GM21381 (cell line): ENCODE data around the gene FGF3.

Experiments
- ATAC-seq: cut with Tn5 transposase; IDR thresholded peaks from one replicate; pipeline ENCODE4 v1.9.1; 2021; ENCODE audit warnings: mild to moderate bottlenecking, moderate library complexity; ENCODE audit not compliant: unreplicated experiment

FGF3 gene

GRCh38 chr11:69818603-69819441 lies at the start of gene FGF3:
TSS of gene FGF3 (minus strand) at chr11:69819416. CDS start at chr11:69818933, 483 bp downstream.
- no peak for ATAC-seq

GRCh38 chr11:69868871-69869270 lies 49.7 kb upstream of the FGF3 start:
- ATAC-seq = no peak

- no peak for ATAC-seq
Observed at GRCh38 chr11:69868006-69868810, 49.0 kb upstream of the FGF3 start.

GRCh38 chr11:69867076-69868005 lies 48.1 kb upstream of the FGF3 start:
- no peak for ATAC-seq

- no peak for ATAC-seq
Observed at GRCh38 chr11:69866648-69867047, 47.4 kb upstream of the FGF3 start.

- ATAC-seq = no peak
Observed at GRCh38 chr11:69865707-69866106, 46.5 kb upstream of the FGF3 start.

GRCh38 chr11:69864686-69865661 lies 45.8 kb upstream of the FGF3 start:
- no peak for ATAC-seq

- ATAC-seq = no peak
Observed at GRCh38 chr11:69863544-69864200, 44.5 kb upstream of the FGF3 start.

GRCh38 chr11:69862797-69863543 lies 43.8 kb upstream of the FGF3 start:
- no peak for ATAC-seq

- no peak for ATAC-seq
Observed at GRCh38 chr11:69862331-69862771, 43.1 kb upstream of the FGF3 start.

- no peak for ATAC-seq
Observed at GRCh38 chr11:69861901-69862300, 42.7 kb upstream of the FGF3 start.

GRCh38 chr11:69860796-69861445 lies 41.7 kb upstream of the FGF3 start:
- ATAC-seq = no peak

- ATAC-seq = no peak
Observed at GRCh38 chr11:69860244-69860643, 41.0 kb upstream of the FGF3 start.

GRCh38 chr11:69859275-69859934 lies 40.2 kb upstream of the FGF3 start:
- no peak for ATAC-seq

- ATAC-seq = no peak
Observed at GRCh38 chr11:69855421-69855820, 36.2 kb upstream of the FGF3 start.

- ATAC-seq = no peak
Observed at GRCh38 chr11:69854713-69855112, 35.5 kb upstream of the FGF3 start.

- no peak for ATAC-seq
Observed at GRCh38 chr11:69852056-69852455, 32.8 kb upstream of the FGF3 start.
